Activated gamma-delta T cell (primary cell): ENCODE data around the gene TMEM198.
A peak's percentile ranks its signal among the peaks of the same experiment; 100 is the strongest.

Experiments
- DNase-seq: peaks from one replicate; lab custom pipeline; 2025; lab: John Stamatoyannopoulos, UW

TMEM198 gene

GRCh38 chr2:219544567-219544966 is 739 bp downstream of the TMEM198 start:
- DNase-seq, result no peak

GRCh38 chr2:219545295-219545942 is 1.6 kb downstream of the TMEM198 start:
- no peak for DNase-seq

GRCh38 chr2:219545943-219546352 is 2.1 kb downstream of the TMEM198 start:
- no peak for DNase-seq

GRCh38 chr2:219547621-219548020 is 3.8 kb downstream of the TMEM198 start:
- no peak for DNase-seq

- DNase-seq, result no peak
Observed at GRCh38 chr2:219548990-219549389, 5.2 kb downstream of the TMEM198 start.

GRCh38 chr2:219549619-219550018 is 5.8 kb downstream of the TMEM198 start:
- no peak for DNase-seq

- no peak for DNase-seq
Observed at GRCh38 chr2:219551441-219552381, 7.9 kb downstream of the TMEM198 start.

- DNase-seq, result peak; percentile 62
Observed at GRCh38 chr2:219552382-219553167, 8.7 kb downstream of the TMEM198 start.

- no peak for DNase-seq
Observed at GRCh38 chr2:219553168-219553417, 9.3 kb downstream of the TMEM198 start.

- no peak for DNase-seq
Observed at GRCh38 chr2:219553463-219553963, 9.7 kb downstream of the TMEM198 start.

GRCh38 chr2:219554350-219554749 is 10.5 kb downstream of the TMEM198 start:
- DNase-seq, result no peak

- no peak for DNase-seq
Observed at GRCh38 chr2:219555956-219556355, 12.1 kb downstream of the TMEM198 start.

GRCh38 chr2:219556413-219556812 is 12.6 kb downstream of the TMEM198 start:
- no peak for DNase-seq

GRCh38 chr2:219557320-219557719 is 13.5 kb downstream of the TMEM198 start:
- DNase-seq, result no peak

- DNase-seq, result no peak
Observed at GRCh38 chr2:219557791-219558785, 14.3 kb downstream of the TMEM198 start.

GRCh38 chr2:219559156-219559915 is 15.5 kb downstream of the TMEM198 start:
- no peak for DNase-seq

- no peak for DNase-seq
Observed at GRCh38 chr2:219560037-219560892, 16.4 kb downstream of the TMEM198 start.

- DNase-seq, result no peak
Observed at GRCh38 chr2:219560893-219561178, 17.0 kb downstream of the TMEM198 start.

- DNase-seq, result no peak
Observed at GRCh38 chr2:219561179-219562048, 17.6 kb downstream of the TMEM198 start.
